Measurements from ENCODE around the gene ZNF280B.

- TF ChIP-seq CTCF (IDR thresholded peaks at IDR 0.05) (peak in 3 of 4 donors; percentile 5 to 25 (median 23)), POLR2A (IDR thresholded peaks at IDR 0.05) (no peak)
Observed at GRCh38 chr22:22508274-22509176, at the start of gene ZNF280B.
